ENCODE data around the gene UBAC2. TPM values are rescaled to one million over a fixed set of nuclear protein-coding genes. Genes with fewer than 3 reads are reported as not detected.

UBAC2 gene
- polyA plus RNA-seq, 1 experiment, result 71.4 TPM

DNA sequence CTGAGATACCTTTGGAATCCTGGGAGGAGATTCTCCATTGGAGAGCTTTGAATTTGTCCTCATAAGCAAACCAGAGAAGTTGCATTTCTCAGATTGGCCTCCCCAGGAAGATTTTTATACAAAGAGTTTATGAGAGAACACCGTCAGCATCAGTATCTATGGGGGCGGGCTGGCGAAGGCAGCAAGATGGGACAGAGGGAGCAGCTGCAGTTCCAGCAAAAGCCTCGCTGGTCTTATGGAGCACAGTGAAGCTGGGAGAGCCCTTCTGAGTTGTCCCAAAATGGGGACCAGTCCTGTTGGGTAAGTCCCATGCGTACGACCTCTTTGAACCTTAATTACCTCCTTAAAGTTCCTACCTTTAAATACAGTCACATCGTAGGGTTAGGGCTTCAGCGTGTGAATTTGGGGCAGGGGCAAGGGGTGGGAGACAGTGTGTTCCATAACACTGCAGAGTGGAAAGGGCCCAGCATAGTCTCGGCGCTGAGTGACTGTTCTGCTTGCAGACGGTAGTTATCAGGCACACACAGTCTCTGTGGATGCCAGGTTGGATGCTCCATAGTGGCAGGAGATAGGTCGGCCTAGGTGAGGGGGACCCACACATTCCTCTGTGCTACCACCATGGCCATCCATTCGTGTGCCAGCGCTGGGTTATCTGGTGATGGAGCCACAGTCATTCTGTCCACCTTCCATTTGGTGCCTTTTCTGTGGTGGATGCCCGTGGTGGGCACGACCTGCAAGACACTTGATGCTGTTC is 141.5 kb downstream of the UBAC2 start:
- ChIA-PET CTCF (interaction anchor here (1.0 to 2.9 kb wide), 3 partner anchors 12 to 100 kb away, joined by 3 to 9 read pairs (median 3); no protein-coding TSS in a partner anchor), POLR2A (no interaction called here)
- Histone ChIP-seq H3K9me3 (ENCODE audit: control insufficient read depth, insufficient read depth, low read length) (no peaks in the 10 kb centered on the region), H3K27me3 (ENCODE audit: control insufficient read depth, insufficient read depth, low read length) (no peaks in the 10 kb centered on the region), H3K4me3 (ENCODE audit: low read depth, low read length) (no peak overlapping the region), H3K27ac (ENCODE audit: low read depth, low read length) (no peak overlapping the region)
- DNase-seq (ENCODE audit: low read depth, low spot score), result no peak
- TF ChIP-seq, protein P1, sequence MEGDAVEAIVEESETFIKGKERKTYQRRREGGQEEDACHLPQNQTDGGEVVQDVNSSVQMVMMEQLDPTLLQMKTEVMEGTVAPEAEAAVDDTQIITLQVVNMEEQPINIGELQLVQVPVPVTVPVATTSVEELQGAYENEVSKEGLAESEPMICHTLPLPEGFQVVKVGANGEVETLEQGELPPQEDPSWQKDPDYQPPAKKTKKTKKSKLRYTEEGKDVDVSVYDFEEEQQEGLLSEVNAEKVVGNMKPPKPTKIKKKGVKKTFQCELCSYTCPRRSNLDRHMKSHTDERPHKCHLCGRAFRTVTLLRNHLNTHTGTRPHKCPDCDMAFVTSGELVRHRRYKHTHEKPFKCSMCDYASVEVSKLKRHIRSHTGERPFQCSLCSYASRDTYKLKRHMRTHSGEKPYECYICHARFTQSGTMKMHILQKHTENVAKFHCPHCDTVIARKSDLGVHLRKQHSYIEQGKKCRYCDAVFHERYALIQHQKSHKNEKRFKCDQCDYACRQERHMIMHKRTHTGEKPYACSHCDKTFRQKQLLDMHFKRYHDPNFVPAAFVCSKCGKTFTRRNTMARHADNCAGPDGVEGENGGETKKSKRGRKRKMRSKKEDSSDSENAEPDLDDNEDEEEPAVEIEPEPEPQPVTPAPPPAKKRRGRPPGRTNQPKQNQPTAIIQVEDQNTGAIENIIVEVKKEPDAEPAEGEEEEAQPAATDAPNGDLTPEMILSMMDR (IDR thresholded peaks at IDR 0.05; ENCODE audit: low read depth, low read length), result no peak

DNA sequence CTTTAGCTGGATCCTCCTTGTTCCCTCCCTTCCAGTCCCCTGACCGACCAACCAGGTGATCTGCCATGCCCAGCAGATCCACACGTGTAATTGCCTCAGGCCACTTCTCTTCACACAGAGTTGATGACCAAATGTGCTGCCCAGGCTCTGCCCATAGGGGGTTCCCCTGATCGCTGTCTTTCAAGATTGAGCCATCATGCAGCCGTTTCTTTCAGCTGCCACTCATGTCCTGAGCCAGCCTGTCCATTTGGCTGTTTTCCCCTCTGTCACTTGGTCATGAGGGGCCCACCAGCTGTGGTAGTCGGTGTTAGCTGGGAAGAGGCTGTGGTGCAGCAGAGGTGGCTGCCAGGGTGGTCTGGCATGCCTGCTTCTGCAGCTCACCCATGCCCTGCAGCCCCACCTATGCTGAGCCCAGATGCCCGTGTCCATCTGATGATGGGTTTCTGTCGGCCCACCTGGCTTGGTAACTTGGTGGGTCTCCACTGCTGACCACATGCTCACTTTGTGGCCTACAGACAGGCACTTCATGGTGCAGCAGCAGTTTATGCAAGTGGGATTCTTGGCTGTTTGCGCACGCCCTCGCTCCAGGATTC is 142.2 kb downstream of the UBAC2 start:
- Histone ChIP-seq H3K9me3 (ENCODE audit: control insufficient read depth, insufficient read depth, low read length) (no peaks in the 10 kb centered on the region), H3K27me3 (ENCODE audit: control insufficient read depth, insufficient read depth, low read length) (no peaks in the 10 kb centered on the region), H3K27ac (ENCODE audit: low read depth, low read length) (no peak overlapping the region), H3K4me3 (ENCODE audit: low read depth, low read length) (no peak overlapping the region)
- DNase-seq (ENCODE audit: low read depth, low spot score), result no peak
- CTCF ChIA-PET, result interaction anchor here (1.0 kb wide), 1 partner anchor 93 kb away, joined by 3 read pairs; no protein-coding TSS in a partner anchor
- POLR2A ChIA-PET, result no interaction called here
- TF ChIP-seq, protein P1 (IDR thresholded peaks at IDR 0.05; ENCODE audit: low read depth, low read length), result no peak

DNA sequence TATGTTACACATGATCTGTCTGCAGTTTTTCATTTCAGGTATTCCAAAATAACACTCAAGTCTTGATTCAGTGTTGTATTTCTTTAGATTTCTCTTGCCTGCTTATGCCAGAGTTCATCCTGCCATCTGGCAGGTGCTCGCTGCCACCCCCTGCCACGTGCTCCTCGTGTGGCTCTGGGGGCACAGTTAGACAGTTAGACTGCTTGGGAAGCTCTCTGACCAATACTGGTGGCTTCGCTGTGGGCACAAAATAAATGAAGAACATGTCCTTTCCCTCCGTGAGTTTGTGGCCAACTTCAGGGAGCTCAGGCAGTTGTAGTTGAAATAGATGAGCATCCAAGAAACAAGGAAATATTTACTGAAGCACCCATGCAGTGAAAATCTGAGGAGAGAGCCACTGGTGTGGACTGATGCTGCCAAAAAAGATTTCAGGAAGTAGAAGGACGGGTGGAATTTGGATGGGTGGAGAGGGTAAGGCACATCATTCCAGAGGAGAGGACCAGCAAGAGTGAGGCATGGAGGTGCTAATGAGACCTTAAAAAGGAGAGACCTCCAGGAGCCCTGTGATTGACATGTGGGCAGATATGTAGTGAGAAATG is 144.1 kb downstream of the UBAC2 start:
- ChIA-PET CTCF (interaction anchor here (1.0 kb wide), 1 partner anchor 92 kb away, joined by 5 read pairs; no protein-coding TSS in a partner anchor), POLR2A (no interaction called here)
- Histone ChIP-seq H3K4me3 (ENCODE audit: low read depth, low read length) (no peak overlapping the region), H3K27me3 (ENCODE audit: control insufficient read depth, insufficient read depth, low read length) (no peaks in the 10 kb centered on the region), H3K27ac (ENCODE audit: low read depth, low read length) (no peak overlapping the region), H3K9me3 (ENCODE audit: control insufficient read depth, insufficient read depth, low read length) (no peaks in the 10 kb centered on the region)
- no peak for DNase-seq (ENCODE audit: low read depth, low spot score)
- TF ChIP-seq, protein P1 (IDR thresholded peaks at IDR 0.05; ENCODE audit: low read depth, low read length), result no peak

DNA sequence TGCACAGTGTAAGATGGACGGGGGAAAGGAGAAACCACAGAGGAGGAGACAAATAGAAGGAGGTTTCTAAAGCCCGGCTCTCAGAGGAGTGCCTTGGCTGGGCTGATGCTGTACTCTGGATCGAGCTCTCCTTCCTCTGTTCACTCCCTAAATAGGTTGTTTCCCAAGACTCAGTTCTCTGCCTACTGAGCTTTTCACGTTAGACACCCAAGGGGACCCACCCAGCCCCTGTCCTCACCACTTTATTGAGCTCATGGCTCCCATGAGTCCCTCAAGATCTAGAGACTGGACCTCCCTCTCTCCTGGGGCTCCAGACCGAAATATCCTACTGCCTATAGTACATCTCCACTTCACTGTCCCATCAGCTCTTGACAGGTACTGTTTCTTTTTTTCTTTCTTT is 144.7 kb downstream of the UBAC2 start:
- POLR2A ChIA-PET, result no interaction called here
- CTCF ChIA-PET, result interaction anchor here (1.0 kb wide), 1 partner anchor 92 kb away, joined by 5 read pairs; no protein-coding TSS in a partner anchor
- TF ChIP-seq, protein P1 (IDR thresholded peaks at IDR 0.05; ENCODE audit: low read depth, low read length), result no peak
- Histone ChIP-seq H3K4me3 (ENCODE audit: low read depth, low read length) (no peak overlapping the region), H3K27ac (ENCODE audit: low read depth, low read length) (no peak overlapping the region), H3K27me3 (ENCODE audit: control insufficient read depth, insufficient read depth, low read length) (no peaks in the 10 kb centered on the region), H3K9me3 (ENCODE audit: control insufficient read depth, insufficient read depth, low read length) (no peaks in the 10 kb centered on the region)
- no peak for DNase-seq (ENCODE audit: low read depth, low spot score)

Data from AG04450 (cell line).